ENCODE measurements around the gene MXRA7. TPM values are rescaled to one million over a fixed set of nuclear protein-coding genes. Genes with fewer than 3 reads are reported as not detected.
"Not testable (repeated sequence)": the region's sequence is repeated elsewhere in the genome, so short reads cannot be mapped to it uniquely, and the experiment has no call there.

MXRA7 gene
- total and polyA plus RNA-seq, 2 of the 4 experiments (the other 2 are of a cell fraction), result 168 to 231 TPM

DNA sequence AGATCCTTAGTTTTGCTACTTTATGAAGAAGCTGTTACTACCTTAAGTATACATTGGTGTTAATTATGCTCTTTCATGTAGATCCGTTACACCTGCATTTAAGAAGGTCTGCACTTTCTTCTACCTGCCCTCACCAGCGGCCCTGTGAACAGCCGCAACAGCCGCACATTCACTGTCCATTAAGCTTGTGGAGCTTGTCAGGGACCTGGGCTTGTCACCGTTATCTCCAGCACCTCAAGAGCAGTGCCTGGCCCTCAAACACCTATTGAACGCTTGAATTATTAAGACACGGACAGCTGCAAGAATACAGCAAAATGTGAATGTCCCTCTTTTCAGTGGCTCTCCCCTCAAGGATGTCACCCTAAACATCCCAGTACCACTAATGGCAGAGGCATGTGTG lies 3.0 kb upstream of the MXRA7 start:
- Histone ChIP-seq H2BK15ac (ENCODE audit: low read depth, low read length) (no peak overlapping the region), H2AK5ac (ENCODE audit: low read depth, low read length) (no peak overlapping the region), H3K23ac (ENCODE audit: low read depth, low read length) (no peak overlapping the region), H2BK20ac (ENCODE audit: low read depth, low read length) (no peak overlapping the region), H2BK120ac (ENCODE audit: low read depth, low read length) (no peak overlapping the region), H3K27me3 (ENCODE audit: control insufficient read depth, insufficient read depth, low read length) (no peaks in the 10 kb centered on the region), H3K4me1 (ENCODE audit: control insufficient read depth, insufficient read depth, low read length) (peaks cover 20% of the 10 kb centered on the region), H2AFZ (replicated peaks; ENCODE audit: low read length, poor library complexity) (no peak overlapping the region), H3K36me3 (ENCODE audit: control insufficient read depth, insufficient read depth, low read length) (peaks cover 27% of the 10 kb centered on the region), H4K8ac (ENCODE audit: low read depth in 2 of 2, low read length in 2 of 2) (no peak overlapping the region), H3K4me3 (ENCODE audit: insufficient read depth, low read depth, low read length) (no peak overlapping the region), H3K18ac (ENCODE audit: low read depth, low read length) (no peak overlapping the region), H3K9me3 (ENCODE audit: control insufficient read depth, insufficient read depth, low read length) (no peaks in the 10 kb centered on the region), H4K91ac (ENCODE audit: insufficient read depth, low read depth, low read length) (no peak overlapping the region), H3K27ac (ENCODE audit: insufficient read depth, low read length) (no peak overlapping the region), H2AK9ac (replicated peaks; ENCODE audit: low read depth, low read length, poor library complexity) (no peak overlapping the region), H3K4ac (ENCODE audit: low read depth, low read length) (no peak overlapping the region), H3K9me1 (ENCODE audit: insufficient read depth, low read length) (peaks cover 9% of the 10 kb centered on the region), H4K5ac (ENCODE audit: low read depth, low read length) (no peak overlapping the region), H3K9ac (ENCODE audit: low read depth, low read length) (no peak overlapping the region), H3K4me2 (ENCODE audit: low read depth, low read length) (no peak overlapping the region), H3K14ac (replicated peaks; ENCODE audit: low read depth, low read length) (no peak overlapping the region), H4K20me1 (ENCODE audit: insufficient read depth, low read length) (peaks cover 51% of the 10 kb centered on the region), H3K56ac (ENCODE audit: extremely low read depth, insufficient read depth, low read length) (no peak overlapping the region), H3K79me1 (ENCODE audit: low read depth in 1 of 2, low read length in 2 of 2) (peaks cover 31 to 76% of the 10 kb centered on the region in 2 experiments), H2BK5ac (ENCODE audit: low read depth, low read length, poor library complexity, severe bottlenecking) (no peak overlapping the region)
- ChIA-PET CTCF (interaction anchor here (0.7 to 1.4 kb wide), 6 partner anchors 16 to 155 kb away, joined by 3 to 4 read pairs (median 3); no protein-coding TSS in a partner anchor), POLR2A (ENCODE audit: unreplicated experiment) (no interaction called here)
- no peak for ATAC-seq (ENCODE audit: low read depth)
- WGBS, 2 experiments (ENCODE audit: extremely low coverage in 2 of 2, insufficient read length in 1 of 2), result 96% methylated on average over 4 of the region's 7 CpGs; no CpG with 5 or more reads in 1 of the 2 experiments
- intact Hi-C loops (cut with micrococcal nuclease) (loop anchor here (2.0 kb wide), 1 partner anchor 191 kb away; no protein-coding TSS in a partner anchor), in situ Hi-C loops (cut with MboI; ENCODE audit: low sequenced_read_pairs) (no loop called here), dilution Hi-C loops (cut with HindIII; ENCODE audit: low sequenced_read_pairs, unreplicated experiment) (no loop called here)
- TF ChIP-seq RAD21 (IDR thresholded peaks at IDR 0.05; ENCODE audit: low read length), result no peak
- no TSS peak for BruUV-seq (replicated peaks)
- DNase-seq, result no peak

DNA sequence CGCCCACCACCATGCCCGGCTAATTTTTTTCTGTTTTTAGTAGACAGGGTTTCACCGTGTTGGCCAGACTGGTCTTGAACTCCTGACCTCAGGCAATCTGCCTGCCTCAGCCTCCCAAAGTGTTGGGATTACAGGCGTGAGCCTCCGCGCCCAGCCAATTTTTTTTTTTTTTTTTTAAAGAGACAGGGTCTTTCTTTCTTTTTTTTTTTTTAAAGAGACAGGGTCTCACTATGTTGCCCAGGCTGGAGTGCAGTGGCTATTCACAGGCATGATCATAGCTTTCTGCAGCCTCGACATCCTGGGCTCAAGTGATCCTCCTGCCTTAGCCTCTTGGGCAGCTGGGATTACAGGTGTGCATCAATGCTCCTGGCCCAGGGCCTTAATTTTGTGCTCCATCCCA lies 1.6 kb upstream of the MXRA7 start:
- DNase-seq; H4K5ac ChIP-seq (ENCODE audit: low read depth, low read length); H3K4ac ChIP-seq (ENCODE audit: low read depth, low read length); H3K27me3 ChIP-seq (ENCODE audit: control insufficient read depth, insufficient read depth, low read length); H3K27ac ChIP-seq (ENCODE audit: insufficient read depth, low read length); H3K9me3 ChIP-seq (ENCODE audit: control insufficient read depth, insufficient read depth, low read length); in situ Hi-C loops (cut with MboI; ENCODE audit: low sequenced_read_pairs); intact Hi-C loops (cut with micrococcal nuclease); H2AFZ ChIP-seq (replicated peaks; ENCODE audit: low read length, poor library complexity); H2BK5ac ChIP-seq (ENCODE audit: low read depth, low read length, poor library complexity, severe bottlenecking); POLR2A ChIA-PET (ENCODE audit: unreplicated experiment); ATAC-seq (ENCODE audit: low read depth); H2BK15ac ChIP-seq (ENCODE audit: low read depth, low read length); H3K56ac ChIP-seq (ENCODE audit: extremely low read depth, insufficient read depth, low read length); H2AK5ac ChIP-seq (ENCODE audit: low read depth, low read length); BruUV-seq (replicated peaks); H3K4me2 ChIP-seq (ENCODE audit: low read depth, low read length); H4K8ac ChIP-seq (ENCODE audit: low read depth in 2 of 2, low read length in 2 of 2); H2AK9ac ChIP-seq (replicated peaks; ENCODE audit: low read depth, low read length, poor library complexity); H3K23ac ChIP-seq (ENCODE audit: low read depth, low read length); H3K18ac ChIP-seq (ENCODE audit: low read depth, low read length); H2BK120ac ChIP-seq (ENCODE audit: low read depth, low read length); H3K9ac ChIP-seq (ENCODE audit: low read depth, low read length); H4K91ac ChIP-seq (ENCODE audit: insufficient read depth, low read depth, low read length); H3K4me3 ChIP-seq (ENCODE audit: insufficient read depth, low read depth, low read length); H2BK20ac ChIP-seq (ENCODE audit: low read depth, low read length); dilution Hi-C loops (cut with HindIII; ENCODE audit: low sequenced_read_pairs, unreplicated experiment); H3K14ac ChIP-seq (replicated peaks; ENCODE audit: low read depth, low read length): not testable (repeated sequence)
- Histone ChIP-seq H3K9me1 (ENCODE audit: insufficient read depth, low read length) (peaks cover 17% of the 10 kb centered on the region), H4K20me1 (ENCODE audit: insufficient read depth, low read length) (peaks cover 65% of the 10 kb centered on the region), H3K79me1 (ENCODE audit: low read depth in 1 of 2, low read length in 2 of 2) (peaks cover 26 to 80% of the 10 kb centered on the region in 2 experiments), H3K36me3 (ENCODE audit: control insufficient read depth, insufficient read depth, low read length) (peaks cover 22% of the 10 kb centered on the region), H3K4me1 (ENCODE audit: control insufficient read depth, insufficient read depth, low read length) (peaks cover 32% of the 10 kb centered on the region)
- WGBS, 2 experiments (ENCODE audit: extremely low coverage in 2 of 2, insufficient read length in 1 of 2), result 77% methylated on average over 2 of the region's 7 CpGs; no CpG with 5 or more reads in 1 of the 2 experiments
- CTCF ChIA-PET, result interaction anchor here (1.2 kb wide), 1 partner anchor 20 kb away, joined by 3 read pairs; no protein-coding TSS in a partner anchor

All from IMR-90 (cell line).